RKO (cell line): ENCODE measurements around the gene MAFB.

Source experiments
- DNase-seq: peaks from one replicate; pipeline ENCODE4 v3.0.0-alpha.2; 2016; ENCODE audit warnings: low spot score

MAFB gene

DNA sequence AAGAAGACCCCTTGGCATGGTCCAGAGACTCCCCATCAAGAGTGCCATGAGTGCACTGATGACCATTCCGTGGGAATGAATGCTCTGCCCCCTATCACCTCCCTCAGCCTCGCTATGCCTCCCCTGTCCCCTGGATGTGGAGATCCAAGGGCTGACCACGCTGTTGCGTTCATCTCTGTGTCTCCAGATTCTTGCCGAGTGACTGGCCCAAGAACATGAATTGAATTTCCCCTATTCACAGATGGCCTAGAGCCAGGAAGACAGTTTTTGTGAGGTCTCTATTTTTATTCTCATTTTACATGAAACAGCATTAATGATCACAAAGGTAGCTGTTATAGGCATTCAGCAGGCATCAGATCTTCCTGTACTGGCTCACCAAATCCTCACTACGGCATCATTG, 33.6 kb downstream of the MAFB start:
- DNase-seq, result no peak

DNA sequence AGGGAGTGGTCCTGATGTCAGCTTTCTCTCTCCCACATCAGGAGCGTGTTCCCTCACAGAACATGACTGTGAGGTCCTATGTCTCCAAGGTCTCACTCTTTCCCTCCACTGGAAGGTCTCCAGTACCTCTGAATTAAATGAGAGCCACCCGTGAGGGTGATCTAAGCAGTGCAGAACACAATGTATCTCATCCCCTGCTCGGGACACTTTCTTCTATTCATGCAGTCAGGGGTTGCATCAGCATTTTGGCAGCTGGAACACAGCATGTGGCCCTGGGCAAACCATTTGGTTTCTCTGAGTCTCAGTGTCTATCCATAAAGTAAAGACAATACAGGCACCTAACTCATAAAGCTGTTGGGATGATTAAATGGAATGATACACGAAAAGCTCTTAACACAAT, 34.2 kb downstream of the MAFB start:
- DNase-seq, result no peak

DNA sequence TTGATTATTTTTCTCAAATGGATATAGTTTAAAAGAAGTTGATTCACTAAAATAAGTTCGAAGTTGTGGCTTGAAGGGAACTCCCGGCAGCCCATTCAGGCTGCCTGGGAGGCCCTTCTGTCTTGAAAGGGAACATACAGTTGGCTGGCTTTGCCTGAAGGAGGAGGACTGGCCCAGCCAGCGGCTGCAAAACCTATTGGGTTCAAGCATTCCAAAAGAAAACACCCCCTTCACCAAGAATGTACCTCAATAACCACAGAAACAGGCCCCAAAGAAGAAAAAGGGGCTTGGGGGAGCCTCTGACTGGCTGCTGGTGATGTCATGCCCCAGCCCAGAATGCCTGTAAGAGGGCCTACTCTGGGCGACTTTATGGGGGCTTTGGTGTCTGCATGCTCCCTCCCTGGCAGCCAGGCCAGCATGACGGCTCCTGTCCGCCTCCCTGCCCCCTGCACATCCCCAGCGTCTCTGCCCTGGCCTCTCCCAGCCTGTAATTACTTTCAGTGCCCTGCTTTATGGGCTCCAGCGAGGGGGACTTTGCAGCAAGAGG, 36.5 kb downstream of the MAFB start:
- no peak for DNase-seq

DNA sequence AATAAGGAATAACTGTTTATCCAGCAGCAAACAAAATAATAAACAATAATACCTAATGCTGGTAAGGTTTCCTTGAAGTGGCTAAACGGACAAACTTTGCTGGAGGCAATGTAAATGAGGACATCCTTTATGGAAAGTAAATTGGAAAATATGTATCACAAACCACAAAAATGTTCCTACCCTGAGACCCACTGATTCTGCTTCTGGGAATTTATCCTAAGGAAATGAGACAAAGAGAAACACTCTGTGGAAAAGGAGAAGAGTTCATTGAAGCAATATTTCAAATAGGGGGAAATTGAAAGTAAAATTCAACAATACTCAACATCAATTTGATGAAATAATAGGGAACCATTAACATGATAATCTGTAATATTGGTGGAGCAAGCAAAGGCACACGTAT, 37.9 kb downstream of the MAFB start:
- DNase-seq, result no peak

DNA sequence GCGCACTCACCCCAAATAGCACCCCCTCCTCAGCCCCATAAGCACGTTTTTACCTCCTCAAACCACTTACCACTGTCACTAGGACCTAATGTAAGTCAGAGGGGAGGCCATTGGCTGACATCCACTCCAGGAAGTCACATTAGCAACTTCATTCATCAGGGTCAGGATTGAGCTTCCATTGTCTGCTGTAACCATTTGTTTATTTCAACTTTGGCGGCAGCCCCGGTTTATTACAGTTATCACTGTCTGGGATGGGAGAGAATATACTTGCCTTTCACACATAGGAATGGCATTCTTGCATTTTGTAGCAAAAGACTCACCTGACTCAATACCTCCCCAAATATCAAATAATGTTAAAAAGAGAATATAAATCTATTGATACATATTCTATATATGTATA, 38.3 kb downstream of the MAFB start:
- no peak for DNase-seq

DNA sequence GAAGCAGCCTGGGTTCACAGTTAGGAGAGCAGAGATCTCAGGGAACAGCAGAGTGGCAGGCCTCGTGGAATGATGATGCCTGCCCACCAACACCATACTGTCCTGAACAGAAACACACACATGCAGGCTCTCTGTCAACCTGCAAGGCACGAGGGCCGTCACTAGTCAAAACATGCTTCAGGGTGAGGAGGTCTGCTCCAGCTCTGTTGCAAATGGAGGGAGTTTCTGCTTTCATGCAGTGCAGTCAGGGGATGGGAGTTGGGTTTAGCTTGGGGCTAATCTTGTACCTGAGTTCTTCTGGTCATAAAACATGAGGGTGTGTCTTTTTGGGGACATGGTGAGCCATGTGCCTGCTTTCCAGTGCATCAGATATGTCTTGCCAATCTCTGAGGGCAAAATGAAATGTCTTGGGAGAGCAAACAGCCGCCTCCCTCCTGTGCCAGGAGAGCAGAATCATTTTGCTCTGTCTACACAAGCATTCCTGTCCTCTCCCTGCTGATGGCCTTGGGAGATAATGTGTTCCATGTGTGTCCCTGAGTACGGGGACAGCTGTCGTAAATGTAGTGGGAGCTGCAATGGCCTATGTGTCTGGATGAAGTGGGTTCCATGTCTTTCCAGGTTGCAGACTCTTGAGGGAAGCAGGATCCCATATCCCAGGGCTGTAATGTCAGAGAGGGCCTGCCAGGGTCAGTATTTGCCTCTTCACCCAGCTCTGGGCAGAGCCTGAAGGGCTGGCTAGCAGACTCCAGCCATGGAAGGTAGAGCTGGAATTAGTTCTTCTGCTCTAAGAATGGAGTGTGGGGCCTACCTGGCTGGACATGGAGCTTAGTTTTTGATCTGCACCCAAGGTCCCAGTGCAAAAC, 40.6 kb downstream of the MAFB start:
- DNase-seq, result no peak

DNA sequence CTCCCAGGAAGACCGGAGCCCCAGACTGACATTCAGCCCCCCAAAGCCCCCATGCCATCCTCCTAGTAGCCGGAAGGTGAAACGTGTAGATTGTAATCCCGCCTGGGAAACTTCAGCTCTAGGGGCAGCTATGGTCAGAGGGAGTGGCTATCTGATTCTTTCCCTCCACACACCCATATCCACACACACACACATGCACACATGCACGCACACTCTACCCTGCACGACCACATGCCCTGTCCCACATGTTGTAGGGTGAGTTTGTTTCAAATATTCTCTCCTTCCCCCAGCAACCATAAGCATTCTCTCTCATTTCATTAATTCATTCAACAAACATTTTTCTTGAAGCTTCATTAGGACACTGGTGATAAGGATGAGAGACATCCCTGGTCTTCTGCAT, 42.2 kb downstream of the MAFB start:
- DNase-seq, result no peak

DNA sequence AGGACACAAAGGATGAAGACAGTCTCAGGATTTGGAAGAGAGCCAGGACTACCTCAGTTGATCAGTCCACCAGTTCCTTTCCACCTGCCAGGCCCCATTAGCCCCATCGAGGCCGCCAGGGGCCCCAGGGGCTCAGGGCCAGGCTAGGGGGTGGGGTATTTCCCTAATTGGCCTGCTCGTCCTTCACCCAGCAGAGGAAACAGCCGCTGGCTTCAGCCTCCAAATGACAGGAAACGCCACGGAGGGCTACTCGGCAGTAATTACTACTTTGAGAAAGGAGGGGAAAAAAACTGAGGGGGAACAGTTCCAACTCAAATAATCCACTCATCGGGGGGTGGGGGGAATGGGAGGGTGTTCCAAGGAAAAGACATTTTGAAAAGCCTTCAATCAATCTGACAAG, 42.7 kb downstream of the MAFB start:
- DNase-seq, result no peak

DNA sequence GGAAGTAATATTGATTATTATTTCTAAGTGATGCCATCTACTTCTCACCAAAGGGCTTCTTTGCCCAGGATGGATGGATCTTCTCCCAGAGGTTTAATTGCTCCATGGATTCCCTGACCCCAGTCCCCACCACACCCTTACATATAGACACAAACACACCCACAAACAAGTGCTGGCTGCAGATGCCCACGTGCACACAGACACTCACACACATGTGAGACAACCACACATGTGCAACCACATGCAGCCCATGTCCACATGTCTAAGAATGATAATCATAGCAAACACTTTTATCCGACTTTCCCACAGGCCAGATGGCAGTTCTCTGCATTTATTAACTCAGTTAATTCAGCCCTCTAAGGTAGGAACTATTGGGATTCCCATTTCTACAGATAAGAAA, 44.2 kb downstream of the MAFB start:
- DNase-seq, result no peak

DNA sequence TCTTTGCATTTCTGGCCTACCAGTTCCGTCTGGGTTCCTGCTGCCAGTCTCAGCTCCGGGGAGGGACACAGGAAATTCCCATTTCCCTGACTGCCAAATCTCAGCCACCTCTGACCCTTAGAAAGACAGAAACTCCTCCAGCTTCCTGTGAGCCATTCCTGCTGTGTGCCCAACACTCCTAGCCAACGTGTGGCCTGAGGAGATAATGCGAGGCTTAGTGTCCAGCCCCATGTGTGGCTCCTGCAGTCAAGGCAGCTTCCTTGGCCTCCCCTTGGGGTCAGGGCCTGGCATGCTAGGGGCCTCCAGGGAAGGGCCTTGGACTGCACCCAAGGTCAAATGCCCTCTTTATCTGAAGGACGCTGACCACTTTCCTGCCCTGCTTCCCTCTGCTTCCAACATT, 45.1 kb downstream of the MAFB start:
- DNase-seq, result no peak

DNA sequence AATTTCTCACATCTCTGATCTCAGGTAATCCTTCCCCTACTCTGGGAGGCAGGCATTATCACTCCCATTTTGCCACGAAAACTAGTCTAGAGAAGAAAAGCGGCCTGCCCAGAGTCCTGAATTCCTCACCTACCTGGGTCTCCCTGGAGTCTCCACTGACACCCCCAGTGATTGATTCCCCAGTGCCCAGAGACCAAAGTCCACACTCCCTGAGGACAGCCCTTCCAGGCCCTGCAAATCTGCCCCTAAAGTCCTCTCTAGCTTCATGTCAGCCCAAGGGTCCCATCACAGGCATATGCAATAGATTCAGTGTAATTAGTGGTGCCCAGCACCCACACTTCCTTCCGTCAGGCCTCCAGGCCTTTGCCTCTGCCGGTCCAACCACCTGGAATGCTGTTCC, 47.2 kb downstream of the MAFB start:
- no peak for DNase-seq

DNA sequence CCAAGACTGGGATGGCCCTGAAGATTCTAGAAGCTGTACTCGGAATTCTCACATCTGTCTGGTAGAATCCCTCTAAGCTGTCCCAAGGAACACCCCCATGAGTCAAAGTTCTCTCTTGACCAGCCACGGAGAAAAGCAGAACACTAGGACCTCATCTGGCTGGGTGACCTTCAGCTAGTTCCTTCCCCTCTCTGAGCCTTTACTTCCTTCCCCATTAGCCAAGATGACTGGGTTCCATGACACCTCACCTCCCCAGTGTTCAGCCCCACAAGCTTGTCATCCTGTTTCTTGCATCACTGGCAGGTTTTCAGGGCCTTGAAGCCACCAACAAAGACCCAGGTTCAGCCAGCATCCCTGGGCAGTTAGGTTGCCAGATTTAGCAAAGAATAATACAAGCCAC, 47.8 kb downstream of the MAFB start:
- DNase-seq, result no peak

DNA sequence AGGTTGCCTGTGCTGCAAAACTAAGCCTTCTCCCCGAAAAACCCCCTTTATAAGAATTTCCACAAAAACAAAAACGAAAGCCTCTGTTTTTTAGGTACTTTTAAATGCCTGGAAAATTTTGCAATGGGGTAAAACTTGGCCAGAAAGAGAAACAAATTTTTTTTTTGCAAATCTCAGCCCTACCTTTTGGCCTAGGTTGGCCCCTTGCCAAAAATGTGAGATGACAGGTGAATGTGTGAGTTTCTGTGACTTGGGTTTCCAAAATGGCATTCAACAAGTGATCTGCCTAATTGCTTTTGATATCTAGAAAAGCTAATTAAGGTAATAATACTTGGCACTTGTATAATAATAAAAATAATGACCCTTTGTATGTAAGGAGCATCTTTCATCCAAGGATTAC, 48.4 kb downstream of the MAFB start:
- DNase-seq, result no peak

DNA sequence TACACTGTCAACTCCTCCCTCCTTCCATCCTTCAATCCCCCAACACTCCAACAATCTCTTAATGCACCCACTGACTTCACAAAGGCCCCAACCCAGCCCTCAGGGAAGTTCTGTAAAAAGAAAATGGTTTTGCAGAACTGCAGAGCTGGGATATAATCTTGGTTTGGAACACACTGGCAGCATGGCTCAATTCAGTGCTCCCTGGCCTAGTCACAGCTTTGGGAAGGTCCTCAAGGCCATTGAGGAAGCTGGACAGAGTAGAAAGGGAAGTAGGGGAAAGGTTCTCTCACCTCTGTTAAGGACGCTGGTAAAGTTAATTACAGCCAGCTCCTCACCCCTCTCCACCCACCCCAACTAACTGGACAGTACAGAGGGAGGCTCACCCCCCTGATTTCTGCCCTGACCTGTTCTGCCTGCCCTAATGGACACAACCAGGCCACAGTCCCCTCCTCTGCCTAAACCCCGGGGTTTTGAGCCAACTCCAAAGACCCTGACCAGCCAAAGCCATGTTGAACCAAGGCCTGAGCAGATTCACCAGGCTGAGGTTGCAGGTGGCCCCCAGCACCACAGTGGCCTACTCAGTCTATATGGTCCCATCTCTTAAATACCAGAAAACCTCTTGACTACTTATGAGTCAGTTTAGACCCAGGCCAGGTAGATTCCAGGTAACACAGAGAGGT, 49.2 kb downstream of the MAFB start:
- no peak for DNase-seq

DNA sequence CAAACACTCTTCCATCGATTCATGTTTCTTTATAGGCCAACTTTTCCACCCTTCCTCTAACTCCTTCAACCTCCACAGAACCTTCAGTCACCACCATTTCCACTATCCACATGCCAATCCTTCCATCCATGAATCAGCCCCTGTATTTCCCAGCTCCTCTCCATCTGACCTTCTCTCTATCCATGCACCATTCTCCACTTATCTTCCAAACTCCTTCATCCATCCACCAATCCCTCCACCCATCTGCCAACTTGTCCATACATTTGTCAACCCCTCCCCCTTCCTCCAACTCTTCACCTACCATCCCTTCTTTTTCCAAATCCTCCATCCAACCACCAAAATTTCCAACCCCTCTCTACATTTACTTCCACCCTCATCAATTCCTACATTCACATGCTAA, 49.9 kb downstream of the MAFB start:
- DNase-seq, result no peak

DNA sequence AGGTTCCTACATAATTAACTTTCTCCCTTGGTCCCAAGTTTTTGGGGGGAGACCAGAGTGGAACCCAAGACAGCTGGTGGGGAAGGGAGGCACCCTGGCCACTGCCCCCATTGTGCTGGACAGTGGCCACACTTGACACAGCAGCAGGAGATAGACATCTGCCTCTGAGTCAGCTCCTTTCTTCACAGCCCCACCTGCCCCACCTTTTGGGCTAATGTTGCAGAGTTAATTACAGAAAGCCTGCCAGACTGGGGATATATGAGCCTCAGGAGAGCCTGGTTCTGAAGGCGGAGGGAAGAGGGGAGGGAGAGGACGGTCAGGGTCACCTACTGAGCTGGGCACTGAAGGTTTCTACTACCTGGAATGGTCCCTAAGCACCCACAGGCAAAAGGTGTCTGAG, 50.6 kb downstream of the MAFB start:
- DNase-seq, result no peak

DNA sequence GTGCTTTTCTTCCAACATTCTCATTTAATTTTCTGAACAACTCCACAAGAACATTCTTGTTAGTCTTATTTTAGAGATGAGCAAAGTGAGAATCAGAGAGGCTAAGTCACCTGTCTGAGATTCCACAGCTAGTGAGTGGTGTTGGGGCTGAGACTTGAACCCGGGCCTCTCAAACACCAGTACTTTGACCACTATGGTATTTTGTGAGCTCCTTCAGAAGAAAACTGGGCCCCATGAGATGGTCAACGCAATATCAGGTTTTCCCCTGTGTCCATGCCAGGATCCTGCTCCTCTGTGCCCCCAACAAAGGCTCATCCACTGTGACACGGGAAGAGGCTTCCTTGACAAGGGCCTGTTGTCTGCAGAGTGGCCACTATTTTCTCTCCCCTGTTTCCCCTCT, 51.9 kb downstream of the MAFB start:
- DNase-seq, result no peak

DNA sequence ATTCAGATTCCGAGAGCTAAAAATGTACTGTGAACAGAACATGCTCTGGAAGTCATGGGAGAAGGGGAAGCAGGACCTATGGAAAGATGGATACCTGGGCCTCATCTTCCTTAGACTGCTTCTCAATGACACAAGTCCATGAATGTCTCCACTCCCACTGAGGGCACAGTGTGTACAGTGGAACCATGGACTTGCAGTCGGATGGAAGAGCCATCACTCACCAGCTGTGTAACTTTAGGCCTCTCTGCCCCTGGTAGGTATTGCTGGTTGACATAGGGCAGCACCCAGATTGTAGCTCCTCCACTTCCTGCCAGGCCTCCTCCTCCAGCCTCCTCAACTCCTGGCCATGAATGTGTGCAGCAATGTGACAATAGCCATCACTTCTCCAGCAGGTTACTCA, 52.5 kb downstream of the MAFB start:
- DNase-seq, result no peak

DNA sequence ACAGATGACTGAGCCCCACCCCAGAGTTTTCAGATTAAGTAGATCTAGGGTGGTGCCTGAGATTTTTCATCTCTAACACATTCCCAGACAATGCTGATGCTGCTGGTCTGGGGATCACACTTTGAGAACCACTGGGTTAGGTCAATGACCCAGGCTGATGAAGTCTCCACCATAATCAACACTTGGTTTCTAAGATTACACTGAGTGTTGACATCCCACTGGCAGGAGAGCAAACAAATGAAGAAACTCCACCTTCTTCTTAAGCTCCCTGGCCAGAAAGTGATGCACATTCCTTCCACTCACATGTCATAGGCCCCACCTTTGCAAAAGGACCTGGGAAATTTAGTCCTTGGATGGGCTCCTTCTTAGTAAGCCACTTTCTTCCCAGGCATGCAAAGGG, 53.1 kb downstream of the MAFB start:
- DNase-seq, result no peak
